GM10847 (cell line): Measurements from ENCODE around the gene SULT2B1.

ENCODE experiments used
- POLR2A ChIP-seq: IDR thresholded peaks from 2 replicates; pipeline ENCODE4 v1.6.1; 2011; ENCODE audit not compliant: insufficient read length; ENCODE audit errors: extremely low read depth

The SULT2B1 gene

DNA sequence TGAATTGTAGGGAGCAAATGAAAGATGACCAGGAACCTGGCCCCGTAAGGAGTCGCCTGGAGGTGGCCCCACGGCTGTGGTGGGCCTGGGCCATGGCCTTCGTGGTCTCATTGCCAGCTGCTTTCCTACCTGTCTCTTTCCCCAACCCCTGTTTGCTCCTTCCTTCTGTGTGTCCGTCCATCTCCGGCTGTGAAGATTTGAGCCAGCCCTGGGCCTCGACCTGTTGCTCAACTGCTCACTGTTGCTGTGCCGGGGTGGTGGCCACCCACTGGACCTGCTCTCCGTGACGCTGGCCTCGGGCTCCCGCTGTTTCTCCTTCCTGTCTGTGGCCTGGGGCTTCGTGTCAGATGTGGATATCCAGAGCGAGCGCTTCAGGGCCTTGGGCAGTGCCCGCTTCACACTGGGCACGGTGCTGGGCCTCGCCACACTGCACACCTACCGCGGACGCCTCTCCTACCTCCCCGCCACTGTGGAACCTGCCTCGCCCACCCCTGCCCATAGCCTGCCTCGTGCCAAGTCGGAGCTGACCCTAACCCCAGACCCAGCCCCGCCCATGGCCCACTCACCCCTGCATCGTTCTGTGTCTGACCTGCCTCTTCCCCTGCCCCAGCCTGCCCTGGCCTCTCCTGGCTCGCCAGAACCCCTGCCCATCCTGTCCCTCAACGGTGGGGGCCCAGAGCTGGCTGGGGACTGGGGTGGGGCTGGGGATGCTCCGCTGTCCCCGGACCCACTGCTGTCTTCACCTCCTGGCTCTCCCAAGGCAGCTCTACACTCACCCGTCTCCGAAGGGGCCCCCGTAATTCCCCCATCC lies 76.7 kb downstream of the SULT2B1 start:
- TF ChIP-seq POLR2A: no peak

DNA sequence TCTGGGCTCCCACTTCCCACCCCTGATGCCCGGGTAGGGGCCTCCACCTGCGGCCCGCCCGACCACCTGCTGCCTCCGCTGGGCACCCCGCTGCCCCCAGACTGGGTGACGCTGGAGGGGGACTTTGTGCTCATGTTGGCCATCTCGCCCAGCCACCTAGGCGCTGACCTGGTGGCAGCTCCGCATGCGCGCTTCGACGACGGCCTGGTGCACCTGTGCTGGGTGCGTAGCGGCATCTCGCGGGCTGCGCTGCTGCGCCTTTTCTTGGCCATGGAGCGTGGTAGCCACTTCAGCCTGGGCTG lies 77.3 kb downstream of the SULT2B1 start:
- TF ChIP-seq POLR2A: no peak

GRCh38 chr19:48629599-48630295 lies 77.8 kb downstream of the SULT2B1 start:
- TF ChIP-seq POLR2A: no peak

DNA sequence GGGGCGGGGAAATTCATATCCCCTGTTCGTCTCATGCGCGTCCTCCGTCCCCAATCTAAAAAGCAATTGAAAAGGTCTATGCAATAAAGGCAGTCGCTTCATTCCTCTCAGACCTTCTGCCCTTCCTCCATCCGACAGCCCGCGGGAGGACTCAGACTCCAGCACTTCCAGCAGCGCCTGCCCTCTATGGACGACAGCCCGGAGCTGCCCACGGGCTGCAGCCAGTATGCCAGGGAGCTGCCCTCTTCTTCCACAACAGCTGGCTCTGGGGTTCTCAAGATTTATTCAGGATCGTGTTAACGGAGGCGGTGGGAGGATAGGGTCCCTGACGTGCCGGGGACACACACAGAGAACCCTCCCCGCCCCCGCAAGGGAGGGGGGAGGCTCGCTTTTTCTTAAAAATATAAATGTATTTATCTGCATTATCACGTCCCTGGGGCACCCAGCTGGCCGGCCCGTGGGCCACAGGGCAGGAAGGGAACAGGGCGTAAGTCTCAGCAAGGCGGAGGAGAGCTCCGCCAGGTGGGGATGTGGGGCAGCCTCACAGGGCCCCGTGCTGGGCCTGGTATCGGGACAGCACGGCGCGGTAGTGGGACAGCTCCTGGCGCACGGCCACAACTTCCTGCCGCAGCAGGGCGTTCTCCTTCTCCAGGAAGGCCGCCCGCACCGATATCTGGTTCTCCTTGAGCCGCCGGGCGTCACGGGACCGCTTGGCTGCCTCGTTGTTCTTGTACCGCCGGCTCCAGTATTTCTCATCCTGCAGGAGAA lies 78.5 kb downstream of the SULT2B1 start:
- TF ChIP-seq POLR2A: no peak

GRCh38 chr19:48631225-48631624 lies 79.3 kb downstream of the SULT2B1 start:
- no peak for TF ChIP-seq POLR2A

GRCh38 chr19:48632692-48633147 lies 80.7 kb downstream of the SULT2B1 start:
- no peak for TF ChIP-seq POLR2A

DNA sequence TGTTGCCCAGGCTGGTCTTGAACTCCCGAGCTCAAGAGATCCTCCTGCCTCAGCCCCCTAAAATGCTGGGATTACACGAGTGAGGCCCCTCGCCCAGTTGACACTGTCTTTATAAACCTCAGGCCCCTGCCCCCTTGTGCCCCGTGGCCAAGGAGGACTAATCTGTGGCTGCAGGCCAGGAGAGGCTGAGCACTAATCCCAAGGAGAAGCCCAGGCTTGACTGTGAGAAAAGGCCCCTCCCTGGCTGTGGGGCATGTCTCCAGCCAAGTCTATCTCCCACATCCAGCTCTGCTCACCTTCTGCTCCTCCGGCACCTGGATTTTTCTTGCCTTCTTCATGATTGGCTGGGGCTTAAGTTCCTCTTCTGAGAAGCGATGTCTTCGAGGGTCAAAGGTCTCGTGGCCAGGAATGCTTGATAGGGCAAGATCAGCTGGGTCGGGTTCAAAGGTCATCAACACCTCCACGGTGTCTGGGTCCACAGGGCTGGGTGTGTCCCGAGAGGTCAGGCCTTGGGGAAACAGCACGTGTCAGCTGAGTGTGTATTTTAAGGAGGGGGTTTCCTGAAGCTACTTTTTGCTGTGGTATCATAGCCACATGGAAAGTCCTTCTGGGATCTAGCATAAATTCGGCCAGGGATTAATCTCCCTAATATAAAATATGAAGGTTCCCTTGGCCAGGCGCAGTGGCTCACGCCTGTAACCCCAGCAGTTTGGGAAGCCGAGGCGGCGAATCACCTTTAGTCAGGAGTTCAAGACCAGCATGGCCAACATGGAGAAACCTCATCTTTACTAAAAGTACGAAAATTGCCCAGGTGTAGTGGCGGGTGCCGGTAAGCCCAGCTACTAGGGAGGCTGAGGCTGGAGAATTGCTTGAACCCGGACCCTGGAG lies 81.4 kb downstream of the SULT2B1 start:
- no peak for TF ChIP-seq POLR2A

GRCh38 chr19:48634036-48634342 lies 82.0 kb downstream of the SULT2B1 start:
- TF ChIP-seq POLR2A: no peak

GRCh38 chr19:48634424-48635262 lies 82.7 kb downstream of the SULT2B1 start:
- peak; percentile 37 for TF ChIP-seq POLR2A

DNA sequence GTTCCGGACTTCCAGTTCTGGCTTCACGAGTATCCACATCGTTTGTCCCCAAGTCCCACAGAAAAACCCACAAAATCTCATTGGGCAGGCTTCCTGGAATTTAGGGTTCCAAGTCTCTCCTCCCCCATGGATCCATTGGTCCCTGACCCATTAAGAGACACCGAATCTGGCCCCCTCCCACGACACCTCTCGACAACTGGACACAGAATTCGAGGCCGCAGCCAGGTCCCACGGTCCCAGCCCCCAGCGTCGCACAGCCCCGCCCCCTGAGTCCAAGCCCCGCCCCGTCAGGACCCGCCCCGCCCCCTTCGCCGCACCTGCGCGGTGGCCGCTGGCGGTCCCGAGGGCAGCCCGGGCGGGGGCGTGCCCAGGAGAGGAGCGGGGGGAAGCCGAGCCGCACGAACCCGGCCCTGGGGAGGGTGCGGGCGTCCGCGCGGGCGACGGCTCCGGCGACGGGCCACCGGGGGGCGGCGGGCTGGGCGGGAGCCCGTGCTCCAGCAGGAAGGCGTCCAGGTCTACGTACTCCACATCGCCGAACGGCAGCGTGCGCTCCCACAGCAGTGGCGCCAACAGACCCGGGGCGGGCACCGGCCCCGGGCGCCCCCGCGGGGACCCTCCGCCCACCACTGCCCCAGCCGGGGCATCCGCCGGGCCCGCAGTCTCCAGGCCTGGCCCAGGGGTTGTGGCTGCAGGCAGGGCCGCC lies 83.4 kb downstream of the SULT2B1 start:
- no peak for TF ChIP-seq POLR2A

GRCh38 chr19:48635966-48636858 lies 84.2 kb downstream of the SULT2B1 start:
- no peak for TF ChIP-seq POLR2A

DNA sequence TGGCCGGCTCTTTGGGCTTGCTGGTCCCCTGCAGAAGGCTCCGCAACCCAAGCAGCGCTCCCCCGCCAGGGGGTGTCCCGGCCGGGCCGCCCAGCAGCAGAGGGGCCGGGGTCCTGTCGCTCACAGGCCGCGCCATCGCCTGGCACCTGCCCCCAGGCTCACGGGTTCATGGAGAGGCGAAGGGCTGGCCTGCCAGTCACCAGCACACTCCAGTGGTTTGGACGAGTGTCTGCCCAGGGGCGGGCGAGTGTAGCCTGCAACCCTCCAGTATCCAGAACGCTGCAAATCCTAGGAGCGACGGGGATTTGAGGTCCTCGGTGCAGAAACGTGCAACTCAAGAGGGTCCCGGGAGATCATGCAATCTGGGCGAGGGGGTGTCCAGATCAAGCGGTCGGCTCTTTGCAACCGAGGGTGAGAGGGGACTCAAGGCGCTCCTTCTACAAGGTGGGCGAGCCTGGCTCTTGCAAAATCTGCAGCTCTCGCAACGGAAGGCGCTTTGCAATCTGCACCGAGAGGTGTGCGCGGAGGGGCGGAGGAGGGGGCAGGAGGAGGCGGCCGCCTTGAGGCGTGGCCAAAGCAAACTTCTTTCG lies 85.0 kb downstream of the SULT2B1 start, which contains the start of gene DBP:
DBP (minus strand) TSS at position 521 of the 590 bp plus-strand sequence; CDS start at position 136, 385 bp downstream.
- TF ChIP-seq POLR2A: no peak
